Mucosa of rectum (tissue), 2 donors: ENCODE results near the gene GRID2.

Experiments
- H3K27ac ChIP-seq, 2 donors: one replicate each; pipeline ENCODE4 v1.7.0; 2013; ENCODE audit warnings: inconsistent platforms in 2 of 2, low read depth in 2 of 2, low read length in 2 of 2
- H3K27me3 ChIP-seq, 2 donors: one replicate each; pipeline ENCODE4 v1.7.0; 2013; ENCODE audit warnings: low read length in 2 of 2; ENCODE audit not compliant: control insufficient read depth in 2 of 2, insufficient read depth in 2 of 2
- H3K36me3 ChIP-seq, 2 donors: one replicate each; pipeline ENCODE4 v1.7.0; 2013; ENCODE audit warnings: low read length in 2 of 2; ENCODE audit not compliant: control insufficient read depth in 2 of 2, insufficient read depth in 2 of 2
- H3K4me1 ChIP-seq, 2 donors: one replicate each; pipeline ENCODE4 v1.7.0; 2013; ENCODE audit warnings: low read length in 2 of 2, mild to moderate bottlenecking in 1 of 2; ENCODE audit not compliant: control insufficient read depth in 2 of 2, insufficient read depth in 2 of 2
- H3K4me3 ChIP-seq, 2 donors: one replicate each; pipeline ENCODE4 v1.7.0; 2013; ENCODE audit warnings: low read length in 2 of 2
- H3K9ac ChIP-seq, 2 donors: one replicate each; pipeline ENCODE4 v1.7.0; 2013; ENCODE audit warnings: low read length in 2 of 2, low read depth in 1 of 2, mild to moderate bottlenecking in 1 of 2
- H3K9me3 ChIP-seq, 2 donors: one replicate each; pipeline ENCODE4 v1.7.0; 2013; ENCODE audit warnings: low read length in 2 of 2; ENCODE audit not compliant: control insufficient read depth in 2 of 2
- donor health status: healthy.
- donor health status: Normal muscosa, but diverticular disease.

The GRID2 gene

DNA sequence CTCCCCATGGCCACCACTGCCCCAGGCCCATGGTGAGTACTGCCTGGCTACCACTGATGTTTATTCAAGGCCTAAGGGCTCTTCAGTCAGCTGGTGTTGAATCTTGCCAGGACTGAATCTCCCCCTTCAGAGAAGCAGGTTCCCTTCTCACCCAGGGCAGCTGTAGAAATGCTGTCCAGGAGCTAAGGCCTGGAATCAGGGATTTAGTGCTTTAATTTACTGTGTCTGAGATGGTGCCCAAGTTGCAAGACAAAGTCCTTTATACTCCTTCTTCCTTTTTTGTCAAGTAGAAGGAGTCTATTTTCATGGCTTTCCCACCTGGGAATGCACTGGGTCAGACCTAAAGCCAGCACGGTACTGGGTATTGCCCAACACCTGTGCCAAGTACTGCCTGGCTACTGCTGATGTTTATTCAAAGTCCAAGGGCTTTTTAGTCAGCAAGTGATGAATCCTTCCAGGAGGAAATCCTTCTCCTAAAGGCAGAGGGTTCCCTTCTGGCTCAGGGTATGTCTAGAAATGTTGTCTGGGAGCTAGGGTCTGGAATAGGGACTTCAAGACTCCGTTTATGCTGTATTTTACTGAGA is 1407.2 kb downstream of the GRID2 start:
- Histone ChIP-seq H3K9me3 (no peaks in the 10 kb centered on the region), H3K4me3 (no peak overlapping the region), H3K36me3 (no peaks in the 10 kb centered on the region), H3K27ac (no peak overlapping the region), H3K4me1 (no peaks in the 10 kb centered on the region), H3K9ac (no peak overlapping the region), H3K27me3 (no peaks in the 10 kb centered on the region)

GRCh38 chr4:93718233-93718632 is 1414.5 kb downstream of the GRID2 start:
- H3K27me3 ChIP-seq: no peaks in the 10 kb centered on the region
- no peaks in the 10 kb centered on the region for H3K36me3 ChIP-seq
- no peak overlapping the region for H3K9ac ChIP-seq
- H3K9me3 ChIP-seq: no peaks in the 10 kb centered on the region
- no peak overlapping the region for H3K4me3 ChIP-seq
- no peaks in the 10 kb centered on the region for H3K4me1 ChIP-seq
- no peak overlapping the region for H3K27ac ChIP-seq

- Histone ChIP-seq H3K4me1 (no peaks in the 10 kb centered on the region), H3K36me3 (no peaks in the 10 kb centered on the region), H3K9ac (no peak overlapping the region), H3K27ac (no peak overlapping the region), H3K4me3 (no peak overlapping the region), H3K9me3 (no peaks in the 10 kb centered on the region), H3K27me3 (no peaks in the 10 kb centered on the region)
Measured at GRCh38 chr4:93719552-93719951, 1415.8 kb downstream of the GRID2 start.

- H3K4me3 ChIP-seq: no peak overlapping the region
- H3K27me3 ChIP-seq: no peaks in the 10 kb centered on the region
- no peak overlapping the region for H3K27ac ChIP-seq
- no peaks in the 10 kb centered on the region for H3K4me1 ChIP-seq
- H3K9ac ChIP-seq: no peak overlapping the region
- no peaks in the 10 kb centered on the region for H3K9me3 ChIP-seq
- H3K36me3 ChIP-seq: no peaks in the 10 kb centered on the region
Measured at GRCh38 chr4:93722446-93722845, 1418.7 kb downstream of the GRID2 start.

DNA sequence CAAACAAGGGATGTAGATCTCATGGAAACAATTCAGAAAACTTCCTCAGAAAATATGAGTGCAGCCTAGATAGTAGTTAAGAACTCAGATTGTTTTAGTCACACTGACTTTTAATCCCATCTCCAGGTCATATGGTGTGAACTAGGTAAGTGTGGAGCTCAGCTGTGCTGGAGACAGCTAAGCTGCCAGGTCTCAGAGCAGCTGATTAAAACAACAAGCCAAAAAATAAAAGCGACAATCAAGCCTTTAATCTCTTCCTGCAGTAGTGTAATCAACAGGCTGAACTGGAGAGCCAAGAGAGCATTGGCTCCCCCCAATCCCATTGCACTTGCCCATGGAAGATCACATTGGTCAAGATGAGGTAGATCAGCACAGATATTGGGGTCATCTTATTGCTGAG is 1426.5 kb downstream of the GRID2 start:
- no peak overlapping the region for H3K27ac ChIP-seq
- no peaks in the 10 kb centered on the region for H3K4me1 ChIP-seq
- H3K4me3 ChIP-seq: no peak overlapping the region
- H3K36me3 ChIP-seq: no peaks in the 10 kb centered on the region
- H3K27me3 ChIP-seq: no peaks in the 10 kb centered on the region
- H3K9me3 ChIP-seq: no peaks in the 10 kb centered on the region
- no peak overlapping the region for H3K9ac ChIP-seq

GRCh38 chr4:93730760-93731159 is 1427.0 kb downstream of the GRID2 start:
- no peaks in the 10 kb centered on the region for H3K9me3 ChIP-seq
- H3K36me3 ChIP-seq: no peaks in the 10 kb centered on the region
- H3K27me3 ChIP-seq: no peaks in the 10 kb centered on the region
- H3K4me3 ChIP-seq: no peak overlapping the region
- H3K27ac ChIP-seq: no peak overlapping the region
- H3K4me1 ChIP-seq: no peaks in the 10 kb centered on the region
- no peak overlapping the region for H3K9ac ChIP-seq

DNA sequence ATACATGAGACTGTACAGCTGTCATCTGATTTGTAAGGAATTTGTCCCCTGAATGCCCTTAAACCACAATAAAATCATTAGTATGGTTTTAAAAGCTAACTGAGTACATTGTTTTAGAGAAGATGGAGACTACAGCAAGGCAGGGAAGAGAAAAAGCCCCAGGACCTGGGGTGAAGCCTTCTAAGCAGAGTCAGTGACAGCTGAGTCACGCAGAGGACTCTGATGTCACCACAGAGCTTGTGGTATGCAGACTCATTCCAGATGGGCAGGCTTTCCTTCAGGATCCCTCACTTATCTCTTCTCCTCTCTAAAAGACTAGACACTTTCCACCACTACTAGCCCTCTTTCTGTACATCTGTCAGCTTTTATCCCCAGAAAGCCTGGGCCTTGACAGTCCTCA is 1427.7 kb downstream of the GRID2 start:
- no peaks in the 10 kb centered on the region for H3K27me3 ChIP-seq
- H3K4me3 ChIP-seq: no peak overlapping the region
- H3K4me1 ChIP-seq: no peaks in the 10 kb centered on the region
- H3K36me3 ChIP-seq: no peaks in the 10 kb centered on the region
- no peaks in the 10 kb centered on the region for H3K9me3 ChIP-seq
- H3K9ac ChIP-seq: no peak overlapping the region
- H3K27ac ChIP-seq: no peak overlapping the region

DNA sequence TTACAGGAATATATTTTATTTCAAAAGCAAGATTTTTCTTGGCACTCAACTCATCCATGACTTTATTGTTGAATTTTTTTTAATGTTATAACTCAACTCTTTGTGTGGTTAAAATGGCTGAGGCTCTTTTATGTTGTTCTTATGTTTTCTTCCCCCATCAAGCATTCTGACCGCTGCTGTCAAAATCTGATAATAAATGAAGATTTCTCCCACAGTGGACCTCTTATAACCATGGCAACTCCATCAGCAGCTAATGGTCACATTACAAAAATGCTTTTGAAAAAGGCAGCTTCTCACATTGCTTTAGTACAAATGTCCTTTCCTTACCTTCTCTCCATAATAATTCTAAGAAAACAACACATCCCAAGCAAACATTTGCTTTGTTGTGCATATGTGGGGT is 1428.7 kb downstream of the GRID2 start:
- Histone ChIP-seq H3K27ac (no peak overlapping the region), H3K27me3 (no peaks in the 10 kb centered on the region), H3K9me3 (no peaks in the 10 kb centered on the region), H3K4me3 (no peak overlapping the region), H3K9ac (no peak overlapping the region), H3K4me1 (no peaks in the 10 kb centered on the region), H3K36me3 (no peaks in the 10 kb centered on the region)

- Histone ChIP-seq H3K27me3 (no peaks in the 10 kb centered on the region), H3K4me1 (no peaks in the 10 kb centered on the region), H3K4me3 (no peak overlapping the region), H3K9me3 (no peaks in the 10 kb centered on the region), H3K36me3 (no peaks in the 10 kb centered on the region), H3K9ac (no peak overlapping the region), H3K27ac (no peak overlapping the region)
Measured at GRCh38 chr4:93740890-93741289, 1437.1 kb downstream of the GRID2 start.

DNA sequence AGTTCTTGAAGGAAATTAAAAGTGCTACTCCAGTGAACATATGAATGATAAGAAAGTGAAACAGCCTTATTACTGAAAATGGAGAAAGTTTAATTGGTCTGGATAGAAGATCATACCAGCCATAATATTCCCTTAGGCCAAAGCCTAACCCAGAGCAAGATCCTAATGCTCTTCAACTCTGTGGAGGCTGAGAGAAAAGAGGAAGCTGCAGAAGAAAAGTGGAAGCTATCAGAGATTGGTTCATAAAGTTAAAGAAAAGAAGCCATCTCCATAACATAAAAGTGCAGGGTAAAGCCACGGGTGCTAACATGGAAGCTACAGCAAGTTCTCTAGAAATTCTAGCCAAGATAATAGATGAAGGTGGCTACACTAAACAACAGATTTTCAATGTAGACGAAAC is 1439.3 kb downstream of the GRID2 start:
- Histone ChIP-seq H3K27ac (no peak overlapping the region), H3K4me3 (no peak overlapping the region), H3K9ac (no peak overlapping the region), H3K27me3 (no peaks in the 10 kb centered on the region), H3K9me3 (no peaks in the 10 kb centered on the region), H3K4me1 (no peaks in the 10 kb centered on the region), H3K36me3 (no peaks in the 10 kb centered on the region)

DNA sequence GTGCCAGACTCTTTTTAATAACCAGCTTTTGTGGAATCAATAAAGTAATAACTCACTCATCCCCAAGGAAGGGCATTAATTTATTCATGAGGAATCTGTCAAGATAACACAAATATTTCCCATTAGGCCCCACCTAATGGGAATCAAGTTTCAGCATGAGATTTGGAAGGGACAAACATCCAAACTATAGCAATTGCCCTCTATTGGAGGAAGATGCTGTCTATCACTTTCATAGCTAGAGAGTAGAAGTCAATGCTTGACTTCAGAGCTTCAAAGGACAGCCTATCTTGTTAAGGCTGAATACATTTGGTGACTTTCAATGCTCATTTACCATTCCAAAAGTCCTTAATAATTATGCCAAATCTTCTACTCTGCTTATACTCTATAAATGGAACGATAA is 1439.9 kb downstream of the GRID2 start:
- Histone ChIP-seq H3K4me1 (no peaks in the 10 kb centered on the region), H3K9me3 (no peaks in the 10 kb centered on the region), H3K36me3 (no peaks in the 10 kb centered on the region), H3K4me3 (no peak overlapping the region), H3K27ac (no peak overlapping the region), H3K9ac (no peak overlapping the region), H3K27me3 (no peaks in the 10 kb centered on the region)
